D721Med (cell line): ENCODE measurements around the gene ZG16.

Experiments used
- DNase-seq: peaks from one replicate; pipeline ENCODE4 v3.0.0; 2011; ENCODE audit warnings: low spot score; ENCODE audit not compliant: insufficient read length
- FAIRE-seq: peaks from 2 replicates; lab custom pipeline; 2011; peaks lifted over from hg19 to GRCh38; lab: Jason Lieb, UNC
- TF ChIP-seq, protein P1 (sequence below): IDR thresholded peaks from 2 replicates; pipeline ENCODE4 v1.5.1; 2012; ENCODE audit warnings: mild to moderate bottlenecking, control low read depth; ENCODE audit not compliant: insufficient read depth; ENCODE audit errors: missing control alignments

ZG16 gene

DNA sequence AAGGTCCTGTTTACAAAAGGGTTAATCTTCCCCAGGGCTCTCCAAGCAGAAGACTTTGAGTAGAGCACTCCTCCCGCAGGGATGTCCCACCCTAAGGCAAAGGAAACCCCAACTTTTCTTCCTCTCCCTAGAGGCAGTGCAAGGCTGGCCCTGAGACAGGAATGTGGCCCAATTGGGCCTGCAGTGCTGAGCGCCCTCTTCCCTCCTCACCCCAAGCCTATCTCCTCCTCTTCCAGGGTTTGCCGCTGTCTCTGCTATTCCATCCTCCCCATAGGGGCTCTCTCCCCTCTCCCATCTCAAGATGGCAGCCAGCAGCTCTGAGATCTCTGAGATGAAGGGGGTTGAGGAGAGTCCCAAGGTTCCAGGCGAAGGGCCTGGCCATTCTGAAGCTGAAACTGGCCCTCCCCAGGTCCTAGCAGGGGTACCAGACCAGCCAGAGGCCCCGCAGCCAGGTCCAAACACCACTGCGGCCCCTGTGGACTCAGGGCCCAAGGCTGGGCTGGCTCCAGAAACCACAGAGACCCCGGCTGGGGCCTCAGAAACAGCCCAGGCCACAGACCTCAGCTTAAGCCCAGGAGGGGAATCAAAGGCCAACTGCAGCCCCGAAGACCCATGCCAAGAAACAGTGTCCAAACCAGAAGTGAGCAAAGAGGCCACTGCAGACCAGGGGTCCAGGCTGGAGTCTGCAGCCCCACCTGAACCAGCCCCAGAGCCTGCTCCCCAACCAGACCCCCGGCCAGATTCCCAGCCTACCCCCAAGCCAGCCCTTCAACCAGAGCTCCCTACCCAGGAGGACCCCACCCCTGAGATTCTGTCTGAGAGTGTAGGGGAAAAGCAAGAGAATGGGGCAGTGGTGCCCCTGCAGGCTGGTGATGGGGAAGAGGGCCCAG is 34.9 kb downstream of the ZG16 start:
- DNase-seq (no peak), FAIRE-seq (no peak)
- TF ChIP-seq, protein P1, sequence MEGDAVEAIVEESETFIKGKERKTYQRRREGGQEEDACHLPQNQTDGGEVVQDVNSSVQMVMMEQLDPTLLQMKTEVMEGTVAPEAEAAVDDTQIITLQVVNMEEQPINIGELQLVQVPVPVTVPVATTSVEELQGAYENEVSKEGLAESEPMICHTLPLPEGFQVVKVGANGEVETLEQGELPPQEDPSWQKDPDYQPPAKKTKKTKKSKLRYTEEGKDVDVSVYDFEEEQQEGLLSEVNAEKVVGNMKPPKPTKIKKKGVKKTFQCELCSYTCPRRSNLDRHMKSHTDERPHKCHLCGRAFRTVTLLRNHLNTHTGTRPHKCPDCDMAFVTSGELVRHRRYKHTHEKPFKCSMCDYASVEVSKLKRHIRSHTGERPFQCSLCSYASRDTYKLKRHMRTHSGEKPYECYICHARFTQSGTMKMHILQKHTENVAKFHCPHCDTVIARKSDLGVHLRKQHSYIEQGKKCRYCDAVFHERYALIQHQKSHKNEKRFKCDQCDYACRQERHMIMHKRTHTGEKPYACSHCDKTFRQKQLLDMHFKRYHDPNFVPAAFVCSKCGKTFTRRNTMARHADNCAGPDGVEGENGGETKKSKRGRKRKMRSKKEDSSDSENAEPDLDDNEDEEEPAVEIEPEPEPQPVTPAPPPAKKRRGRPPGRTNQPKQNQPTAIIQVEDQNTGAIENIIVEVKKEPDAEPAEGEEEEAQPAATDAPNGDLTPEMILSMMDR: no peak

DNA sequence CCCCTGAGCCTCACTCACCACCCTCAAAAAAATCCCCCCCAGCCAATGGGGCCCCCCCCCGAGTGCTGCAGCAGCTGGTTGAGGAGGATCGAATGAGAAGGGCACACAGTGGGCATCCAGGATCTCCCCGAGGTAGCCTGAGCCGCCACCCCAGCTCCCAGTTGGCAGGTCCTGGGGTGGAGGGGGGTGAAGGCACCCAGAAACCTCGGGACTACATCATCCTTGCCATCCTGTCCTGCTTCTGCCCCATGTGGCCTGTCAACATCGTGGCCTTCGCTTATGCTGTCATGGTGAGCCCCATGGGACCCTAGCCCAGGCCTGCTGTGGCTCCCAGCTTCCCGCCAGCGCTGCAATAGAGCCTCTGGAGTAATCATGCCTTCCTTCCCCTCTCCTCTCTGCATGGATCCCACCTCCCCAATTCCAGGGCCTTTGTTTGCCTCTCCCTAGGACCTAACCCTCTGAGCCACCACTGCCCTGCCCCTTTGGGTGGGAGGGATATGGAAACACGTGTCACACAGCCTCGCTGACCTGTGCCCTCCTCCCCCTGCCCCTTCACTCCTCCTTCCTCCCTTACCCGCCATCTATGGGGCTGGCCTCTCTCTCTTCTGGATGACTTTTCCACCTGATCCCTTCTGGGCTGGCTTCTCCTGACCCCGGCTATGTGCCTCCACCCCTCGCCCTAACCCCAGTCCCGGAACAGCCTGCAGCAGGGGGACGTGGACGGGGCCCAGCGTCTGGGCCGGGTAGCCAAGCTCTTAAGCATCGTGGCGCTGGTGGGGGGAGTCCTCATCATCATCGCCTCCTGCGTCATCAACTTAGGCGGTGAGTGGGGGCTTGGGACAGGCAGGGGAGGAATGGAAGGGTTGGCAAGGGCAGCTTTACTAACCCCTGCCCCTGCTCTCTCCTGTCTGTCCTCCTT is 35.8 kb downstream of the ZG16 start:
- FAIRE-seq (no peak), DNase-seq (no peak)
- TF ChIP-seq, protein P1: no peak

DNA sequence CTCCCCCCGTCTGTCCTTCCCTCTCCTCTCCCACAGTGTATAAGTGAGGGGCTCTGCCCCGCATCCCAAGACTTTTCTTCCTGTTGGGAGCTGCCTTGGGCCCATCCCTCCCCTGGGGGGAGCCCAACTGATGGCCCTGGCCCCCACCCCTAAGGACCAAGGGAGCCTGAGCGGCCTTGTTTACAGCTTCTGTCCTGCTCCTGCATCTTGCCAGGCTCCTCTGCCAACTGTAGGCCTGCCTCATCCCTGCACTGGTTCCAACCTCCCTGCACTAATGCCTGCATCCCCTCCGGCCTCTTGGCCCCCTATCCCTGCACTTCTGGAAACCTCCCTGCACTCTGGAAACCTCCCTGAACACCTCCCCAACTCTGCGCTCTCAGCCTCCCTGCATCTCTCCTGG is 36.5 kb downstream of the ZG16 start:
- TF ChIP-seq, protein P1: no peak
- FAIRE-seq (no peak), DNase-seq (no peak)

DNA sequence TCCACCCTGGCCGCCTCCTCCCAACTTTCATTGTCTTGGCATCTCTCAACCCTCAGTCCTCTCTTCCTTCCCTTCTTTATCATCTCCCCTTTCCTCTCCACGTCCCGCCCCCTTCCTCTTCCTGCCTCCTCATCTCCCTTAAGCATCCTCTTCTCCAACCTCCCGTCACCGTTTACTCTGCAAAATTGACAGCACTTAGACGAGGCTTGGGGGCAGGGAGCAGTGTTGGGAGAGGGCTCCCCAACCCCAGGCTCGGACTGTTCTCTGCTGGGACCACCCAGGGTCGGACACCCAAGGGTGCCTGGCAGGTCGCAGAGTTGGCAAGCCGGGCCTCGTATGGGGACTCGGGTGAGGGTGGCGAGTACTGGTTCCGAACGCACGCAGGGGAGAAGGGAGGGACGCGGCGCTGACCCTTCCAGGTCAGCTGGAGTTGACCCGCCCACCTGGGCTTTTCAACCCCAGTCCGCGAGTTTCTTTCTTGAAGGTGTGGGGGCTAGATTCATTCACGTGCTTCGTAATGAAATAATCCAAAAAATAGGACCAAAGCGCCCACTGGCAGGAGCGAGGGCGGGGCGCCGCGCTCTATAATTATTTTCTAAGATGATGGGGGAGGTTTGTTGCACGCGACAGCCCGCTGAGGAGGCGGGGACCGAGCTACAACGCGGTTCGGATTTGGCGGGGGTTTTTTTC is 37.1 kb downstream of the ZG16 start:
- DNase-seq (no peak), FAIRE-seq (no peak)

DNA sequence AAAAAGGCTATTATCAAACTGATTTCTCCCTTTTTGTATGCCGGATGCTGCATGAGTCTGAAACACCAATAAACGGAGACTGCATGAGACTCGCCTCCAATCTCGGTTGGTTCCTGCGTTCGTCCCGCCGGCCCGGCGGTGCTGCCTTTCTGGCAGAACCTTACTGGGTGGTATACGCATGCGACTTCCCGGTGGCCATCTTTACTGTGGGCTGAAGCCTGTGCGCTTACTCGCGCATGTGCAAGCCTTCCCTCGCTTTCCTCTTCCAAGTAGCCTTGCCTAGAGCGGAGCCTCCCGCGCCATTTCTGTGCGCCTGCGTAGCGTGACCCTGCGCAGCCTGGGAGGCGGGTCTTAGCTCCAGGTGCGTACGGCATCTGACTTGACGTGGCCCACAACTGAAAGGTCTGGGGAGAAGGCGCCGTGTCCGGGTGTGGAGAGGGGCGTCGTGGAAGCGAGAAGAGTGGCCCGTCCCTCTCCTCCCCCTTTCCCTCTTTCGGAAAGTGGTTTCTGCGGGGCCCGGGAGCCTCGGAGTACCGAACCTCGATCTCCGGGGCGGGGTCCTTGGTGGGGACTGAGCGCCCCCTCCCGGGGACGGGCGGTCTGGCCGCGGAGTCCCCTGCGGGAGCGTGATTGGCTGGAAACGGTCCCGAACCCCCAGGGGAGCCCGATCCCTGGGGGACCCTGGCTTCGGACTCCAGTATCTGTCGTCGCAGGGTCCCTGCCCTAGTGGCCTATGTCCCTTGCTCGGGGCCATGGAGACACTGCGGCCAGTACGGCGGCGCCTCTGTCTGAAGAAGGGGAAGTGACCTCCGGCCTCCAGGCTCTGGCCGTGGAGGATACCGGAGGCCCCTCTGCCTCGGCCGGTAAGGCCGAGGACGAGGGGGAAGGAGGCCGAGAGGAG is 38.0 kb downstream of the ZG16 start, which contains the start of gene PAGR1:
PAGR1 (plus strand) TSS at position 360 of the 901 bp plus-strand sequence; CDS start at position 734, 374 bp downstream.
- peak; percentile 92 for DNase-seq
- TF ChIP-seq, protein P1: peak; percentile 58
- FAIRE-seq: no peak

More for the DNA sequence above, 37.1 kb downstream of the ZG16 start:
- TF ChIP-seq, protein P1: no peak
